T-helper 1 cell treated with Interleukin-12 subunit alpha and Interleukin-12 subunit beta and Interleukin-4 antibody, amounts not matched to agents 30 ng/mL and 1 ng/mL, for 36 hours (primary cell): Measurements from ENCODE around the gene GATC. TPM values are rescaled to one million over a fixed set of nuclear protein-coding genes. Genes with fewer than 3 reads are reported as not detected.
"Not testable (repeated sequence)": the region's sequence is repeated elsewhere in the genome, so short reads cannot be mapped to it uniquely, and the experiment has no call there.

Source experiments
- intact Hi-C: fragments of 100-400 bp; cut with micrococcal nuclease; formaldehyde crosslinking; loops from one replicate; pipeline ENCODE4 v1.15.1; 2024
- total RNA-seq: library from RNA; stranded (reverse); gene quantifications from 2 replicates; pipeline ENCODE4 v1.2.3, GENCODE V29; 2022

The GATC gene
- total RNA-seq, 1 donor from 2014 or later = 37.3 TPM

- intact Hi-C loops = loop anchor here (1.0 kb wide), 10 partner anchors 23 to 167 kb away; partner anchors contain the start of genes COQ5, COX6A1, DYNLL1 and GATC
Observed at GRCh38 chr12:120468821-120469449, 22.7 kb downstream of the GATC start.

- intact Hi-C loops = loop anchor here (1.0 kb wide), 10 partner anchors 23 to 217 kb away; partner anchors contain the start of genes COQ5, COX6A1, DYNLL1 and GATC
Observed at GRCh38 chr12:120469450-120470149, 23.4 kb downstream of the GATC start, which contains the start of gene SRSF9. Gene SRSF9 (minus strand): TSS chr12:120469748. CDS start chr12:120469609, 139 bp downstream.

- intact Hi-C loops = loop anchor here (1.0 kb wide), 1 partner anchor 216 kb away; no protein-coding TSS in a partner anchor
Observed at GRCh38 chr12:120470150-120470784, 24.0 kb downstream of the GATC start.

GRCh38 chr12:120472521-120472920 lies 26.3 kb downstream of the GATC start:
- intact Hi-C loops = no loop called here

GRCh38 chr12:120473807-120474615 lies 27.8 kb downstream of the GATC start:
- intact Hi-C loops = no loop called here

GRCh38 chr12:120474616-120474960 lies 28.3 kb downstream of the GATC start:
- intact Hi-C loops = no loop called here

- intact Hi-C loops = no loop called here
Observed at GRCh38 chr12:120475643-120476042, 29.4 kb downstream of the GATC start.

- intact Hi-C loops = no loop called here
Observed at GRCh38 chr12:120479458-120479857, 33.2 kb downstream of the GATC start.

- intact Hi-C loops = no loop called here
Observed at GRCh38 chr12:120480211-120480610, 34.0 kb downstream of the GATC start.

GRCh38 chr12:120481022-120481767 lies 35.0 kb downstream of the GATC start:
- intact Hi-C loops = no loop called here

- intact Hi-C loops = no loop called here
Observed at GRCh38 chr12:120483621-120484020, 37.4 kb downstream of the GATC start.

- intact Hi-C loops = no loop called here
Observed at GRCh38 chr12:120485961-120486881, 40.0 kb downstream of the GATC start.

GRCh38 chr12:120487552-120487951 lies 41.3 kb downstream of the GATC start:
- intact Hi-C loops = not testable (repeated sequence)

- intact Hi-C loops = no loop called here
Observed at GRCh38 chr12:120488057-120488640, 41.9 kb downstream of the GATC start.

- intact Hi-C loops = no loop called here
Observed at GRCh38 chr12:120489018-120489417, 42.8 kb downstream of the GATC start.

GRCh38 chr12:120490325-120490724 lies 44.1 kb downstream of the GATC start:
- intact Hi-C loops = no loop called here

GRCh38 chr12:120490833-120491512 lies 44.7 kb downstream of the GATC start:
- intact Hi-C loops = no loop called here

GRCh38 chr12:120495186-120495730 lies 49.0 kb downstream of the GATC start:
- intact Hi-C loops = loop anchor here (1.0 kb wide), 1 partner anchor 204 kb away; the partner anchor contains the start of gene RNU4-2
